ENCODE results near the gene INMT. TPM values are rescaled to one million over a fixed set of nuclear protein-coding genes. Genes with fewer than 3 reads are reported as not detected.

INMT gene
- total and polyA plus RNA-seq, 2 experiments from 2014 or later = 0.79 to 1.1 TPM

GRCh38 chr7:30727061-30727945 is 24.6 kb upstream of the INMT start (continued):
- peak; percentile 84 for TF ChIP-seq ZNF462 (CRISPR knock-in tag; IDR thresholded peaks at IDR 0.05)

DNA sequence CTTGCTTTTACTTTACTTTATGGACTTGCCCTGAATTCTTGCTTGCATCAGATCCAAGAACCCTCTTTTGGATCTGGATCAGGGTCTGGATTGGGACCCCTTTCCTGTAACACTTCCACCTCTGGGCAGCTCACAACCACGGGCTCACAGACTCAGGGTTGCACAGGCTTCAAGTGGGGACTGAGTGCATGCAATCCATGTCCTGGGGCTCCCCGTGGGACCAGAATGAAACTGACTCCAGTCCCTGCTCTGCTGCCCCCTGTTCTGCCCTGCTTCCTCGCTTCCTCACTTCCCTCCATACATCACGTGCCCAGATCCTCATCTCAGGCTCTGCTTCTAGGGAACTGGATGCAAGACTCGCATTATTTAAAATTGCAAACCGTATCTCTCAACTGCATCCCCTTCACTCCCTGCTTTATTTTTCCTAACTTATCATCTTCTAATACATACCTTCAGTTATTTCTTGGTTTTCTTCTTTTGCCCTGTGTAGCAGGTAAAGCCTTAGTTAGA is 23.3 kb upstream of the INMT start:
- DNase-seq (ENCODE audit: low spot score) (no peak), ATAC-seq (no peak)
- H3K4me3 ChIP-seq = no peak overlapping the region
- no peaks in the 10 kb centered on the region for H4K20me1 ChIP-seq (replicated peaks; ENCODE audit: insufficient read depth)
- Mint-ChIP-seq H3K27me3 (ENCODE audit: insufficient read depth, low read depth, poor library complexity) (peaks cover 22% of the 10 kb centered on the region), H3K36me3 (ENCODE audit: low read depth) (0 out of 3 replicates have a peak, but pooled peaks cover 2% of the 10 kb centered on the region), H3K4me3 (no peak overlapping the region), H3K27ac (no peak overlapping the region; the same call in 1 of the 2 replicates), H3K9me3 (no peaks in the 10 kb centered on the region; the same call in 2 of the 3 replicates), H3K4me1 (peaks cover 46% of the 10 kb centered on the region)
- no peaks in the 10 kb centered on the region for H3K36me3 ChIP-seq (ENCODE audit: insufficient read depth)
- peaks cover 25% of the 10 kb centered on the region for H3K4me1 ChIP-seq (ENCODE audit: insufficient read depth)
- no peak overlapping the region for H3K27ac ChIP-seq (ENCODE audit: low read depth)
- H3K9me2 ChIP-seq (ENCODE audit: insufficient read depth) = no peaks in the 10 kb centered on the region
- no peak overlapping the region for H3K4me2 ChIP-seq
- H3K27me3 ChIP-seq (ENCODE audit: insufficient read depth) = no peaks in the 10 kb centered on the region
- H3F3A ChIP-seq (replicated peaks; ENCODE audit: low read depth) = peaks cover 3% of the 10 kb centered on the region; the same call in 1 of the 2 replicates
- H3K79me2 ChIP-seq (replicated peaks; ENCODE audit: insufficient read depth) = no peaks in the 10 kb centered on the region
- H2AFZ ChIP-seq = no peak overlapping the region
- TF ChIP-seq NANOG (IDR thresholded peaks at IDR 0.05; ENCODE audit: borderline replicate concordance) = no peak
- no peak for TF ChIP-seq POLR2AphosphoS5 (IDR thresholded peaks at IDR 0.05; ENCODE audit: low read depth)
- no peak for TF ChIP-seq CTCF (conservative IDR thresholded peaks at IDR 0.05; ENCODE audit: low read depth in 2 of 2)
- TF ChIP-seq ZNF114 (CRISPR knock-in tag; IDR thresholded peaks at IDR 0.05) = no peak
- no peak for TF ChIP-seq EZH2phosphoT487 (IDR thresholded peaks at IDR 0.05; ENCODE audit: unreplicated experiment)
- TF ChIP-seq EZH2 (IDR thresholded peaks at IDR 0.05; ENCODE audit: low read depth, unreplicated experiment) = no peak
- no peak for TF ChIP-seq JUNB (IDR thresholded peaks at IDR 0.05; ENCODE audit: unreplicated experiment)
- TF ChIP-seq STAT1 (IDR thresholded peaks at IDR 0.05; ENCODE audit: unreplicated experiment) = no peak
- no peak for TF ChIP-seq CREB1 (CRISPR knock-in tag; IDR thresholded peaks at IDR 0.05; ENCODE audit: low read depth)
- TF ChIP-seq ZNF331 (CRISPR knock-in tag; IDR thresholded peaks at IDR 0.05; ENCODE audit: low read depth) = no peak
- no peak for TF ChIP-seq ETS1 (IDR thresholded peaks at IDR 0.05)

All from GM23338 (cell line).